Nucleus accumbens (tissue), 56 donors: Measurements from ENCODE around the gene CYP3A4.
"Not testable (repeated sequence)": the region's sequence is repeated elsewhere in the genome, so short reads cannot be mapped to it uniquely, and the experiment has no call there.

Source experiments
- DNase-seq, 56 donors: peaks; one replicate each; lab custom pipeline; 2025; lab: John Stamatoyannopoulos, UW

Gene CYP3A4

DNA sequence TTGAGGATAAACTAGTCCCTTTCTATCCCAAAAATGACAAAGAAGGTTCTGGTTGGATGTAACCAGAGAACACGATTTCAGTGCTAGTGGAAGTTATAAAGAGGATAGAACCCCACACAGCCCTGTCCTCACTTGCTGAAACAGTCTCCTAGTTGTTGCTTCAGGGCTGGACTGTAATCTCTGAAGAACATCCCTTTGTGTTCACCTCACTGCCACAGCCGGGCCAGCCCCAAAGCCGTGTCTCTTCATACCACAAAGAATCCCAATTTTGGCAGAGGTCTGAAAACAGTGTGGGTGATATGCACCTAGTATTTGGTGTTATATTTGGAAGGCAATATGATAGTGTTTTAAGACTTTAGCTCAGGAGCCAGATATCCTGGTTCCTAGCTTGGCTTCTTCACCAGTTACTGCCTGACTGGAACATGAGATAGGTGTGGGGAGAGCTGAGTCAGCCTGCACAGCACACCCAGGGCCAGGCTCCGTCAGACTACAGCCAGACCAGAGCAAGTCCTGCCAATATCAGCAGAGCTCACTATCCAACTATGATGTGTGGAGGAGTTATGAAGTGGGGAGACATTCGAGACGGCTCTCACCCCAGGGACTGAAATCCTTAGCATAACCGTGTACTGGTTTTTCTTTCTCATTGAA is 21.2 kb downstream of the CYP3A4 start:
- no peak for DNase-seq

DNA sequence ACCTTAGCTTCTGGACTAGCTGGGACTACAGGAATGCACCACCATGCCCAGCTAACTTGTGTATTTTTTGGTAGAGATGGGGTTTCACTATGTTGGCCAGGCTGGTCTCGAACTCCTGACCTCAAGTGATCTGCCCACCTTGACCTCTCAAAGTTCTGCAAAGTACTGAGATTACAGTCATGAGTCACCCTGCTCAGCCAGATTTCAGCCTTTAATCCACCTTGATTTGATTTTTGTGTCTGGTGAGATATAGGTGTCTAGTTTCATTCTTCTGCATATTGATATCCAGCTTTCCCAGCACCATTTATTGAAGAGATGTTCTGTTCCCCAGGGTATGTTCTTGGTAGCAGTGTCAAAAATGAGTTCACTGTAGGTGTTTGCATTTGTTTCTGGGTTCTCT is 28.9 kb downstream of the CYP3A4 start:
- DNase-seq, result no peak

DNA sequence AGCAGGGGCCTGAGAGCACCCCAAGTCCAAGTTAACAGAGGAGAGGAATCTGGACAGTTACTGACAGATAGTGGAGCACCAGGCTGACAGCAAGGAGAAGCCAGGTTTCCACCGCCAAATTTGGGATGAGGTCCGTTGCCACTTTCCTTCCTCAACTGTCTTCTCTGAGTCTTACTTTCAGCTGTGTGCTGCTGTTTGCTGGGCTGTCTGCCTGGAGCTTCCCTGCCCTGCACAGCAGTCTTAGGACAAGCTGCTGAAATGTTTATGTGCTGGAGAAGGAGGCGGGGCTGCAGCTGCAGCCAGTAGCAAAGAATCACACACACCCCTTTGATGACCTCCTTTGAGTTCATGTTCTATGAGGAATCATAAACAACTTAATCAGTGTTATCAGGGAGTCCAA is 31.6 kb downstream of the CYP3A4 start:
- no peak for DNase-seq

DNA sequence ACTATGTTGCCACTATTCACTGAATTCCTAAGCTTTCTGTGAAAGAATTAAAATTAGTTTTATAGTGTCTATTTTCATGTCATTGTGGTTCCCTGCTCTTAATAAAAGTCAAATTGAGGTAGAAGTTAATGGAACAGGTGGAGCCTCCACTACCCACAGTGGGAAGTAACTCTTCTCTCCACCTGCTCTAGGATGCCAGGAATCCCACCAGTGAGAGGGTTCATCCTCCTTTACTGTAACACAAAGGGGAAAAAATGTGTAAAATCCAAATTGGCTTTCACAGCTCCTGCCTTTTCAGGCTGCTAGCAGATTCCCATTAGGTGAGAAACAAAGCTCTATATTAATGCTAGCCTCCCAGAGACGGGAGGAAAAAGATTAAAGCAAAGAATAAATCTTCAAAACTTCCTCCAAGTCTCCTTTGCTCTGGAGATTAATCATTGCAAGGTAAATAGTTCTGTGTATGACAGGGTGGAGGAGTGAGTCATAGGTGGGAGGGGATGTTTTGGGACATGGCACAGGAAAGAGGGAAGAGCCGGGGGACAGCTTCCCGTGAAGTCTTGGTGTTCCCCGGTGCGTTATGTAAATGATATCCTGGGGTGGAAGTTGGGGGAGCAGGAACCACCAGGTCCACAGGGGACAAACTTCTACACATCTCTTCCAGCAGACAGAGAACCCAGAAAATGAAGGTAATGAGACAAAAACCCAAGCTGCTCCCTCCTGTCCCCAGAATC is 32.5 kb downstream of the CYP3A4 start:
- peak in 2 of 56 donors; percentile 1 to 5 for DNase-seq

DNA sequence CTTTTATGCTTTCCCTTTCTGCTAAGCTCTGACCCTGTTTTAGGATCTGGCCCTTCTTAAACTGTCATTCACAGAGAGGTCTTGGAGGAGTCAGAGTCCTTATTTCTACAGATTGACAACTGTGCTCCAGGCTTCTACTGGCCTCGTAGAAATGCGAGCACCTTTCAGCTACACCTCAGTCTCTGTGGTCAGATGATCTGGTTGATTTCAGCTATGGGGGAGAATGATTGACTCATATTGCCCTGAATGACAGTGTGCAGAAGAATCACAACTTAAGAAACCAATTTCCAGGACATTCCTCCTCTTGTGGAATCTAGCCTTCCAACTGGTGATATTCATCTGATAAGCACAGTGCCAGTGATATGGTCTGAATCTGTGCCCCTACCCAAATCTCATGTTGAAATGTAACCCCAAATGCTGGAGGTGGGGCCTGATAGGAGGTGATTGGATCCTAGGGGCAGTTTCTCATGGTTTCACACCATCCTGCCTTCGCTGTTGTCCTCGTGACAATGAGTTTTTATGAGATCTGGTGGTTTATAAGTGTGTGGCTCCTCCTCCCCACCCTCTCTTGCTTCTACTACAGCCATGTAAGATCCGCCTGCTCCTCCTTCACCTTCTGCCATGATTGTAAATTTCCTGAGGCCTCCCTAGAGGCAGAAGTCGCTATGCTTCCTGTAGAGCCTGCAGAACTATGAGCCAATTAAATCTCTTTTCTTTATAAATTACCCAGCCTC is 35.0 kb downstream of the CYP3A4 start:
- no peak for DNase-seq

DNA sequence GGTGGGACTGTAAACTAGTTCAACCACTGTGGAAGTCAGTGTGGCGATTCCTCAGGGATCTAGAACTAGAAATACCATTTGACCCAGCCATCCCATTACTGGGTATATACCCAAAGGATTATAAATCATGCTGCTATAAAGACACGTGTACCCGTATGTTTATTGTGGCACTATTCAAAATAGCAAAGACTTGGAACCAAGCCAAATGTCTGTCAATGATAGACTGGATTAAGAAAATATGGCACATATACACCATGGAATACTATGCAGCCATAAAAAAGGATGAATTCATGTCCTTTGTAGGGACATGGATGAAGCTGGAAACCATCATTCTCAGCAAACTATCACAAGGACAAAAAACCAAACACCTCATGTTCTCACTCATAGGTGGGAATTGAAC is 37.1 kb downstream of the CYP3A4 start:
- DNase-seq, result not testable (repeated sequence)

DNA sequence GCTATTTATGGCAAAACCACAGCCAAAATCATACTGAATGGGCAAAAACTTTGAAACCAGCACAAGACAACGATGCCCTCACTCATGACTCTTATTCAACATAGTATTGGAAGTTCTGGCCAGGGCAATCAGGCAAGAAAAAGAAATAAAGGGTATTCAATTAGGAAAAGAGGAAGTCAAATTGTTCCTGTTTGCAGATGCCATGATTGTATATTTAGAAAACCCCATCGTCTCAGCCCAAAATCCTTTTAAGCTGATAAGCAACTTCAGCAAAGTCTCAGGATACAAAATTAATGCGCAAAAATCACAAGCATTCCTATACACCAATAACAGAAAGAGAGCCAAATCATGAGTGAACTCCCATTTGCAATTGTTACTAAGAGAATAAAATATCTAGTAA is 38.6 kb downstream of the CYP3A4 start:
- not testable (repeated sequence) for DNase-seq

DNA sequence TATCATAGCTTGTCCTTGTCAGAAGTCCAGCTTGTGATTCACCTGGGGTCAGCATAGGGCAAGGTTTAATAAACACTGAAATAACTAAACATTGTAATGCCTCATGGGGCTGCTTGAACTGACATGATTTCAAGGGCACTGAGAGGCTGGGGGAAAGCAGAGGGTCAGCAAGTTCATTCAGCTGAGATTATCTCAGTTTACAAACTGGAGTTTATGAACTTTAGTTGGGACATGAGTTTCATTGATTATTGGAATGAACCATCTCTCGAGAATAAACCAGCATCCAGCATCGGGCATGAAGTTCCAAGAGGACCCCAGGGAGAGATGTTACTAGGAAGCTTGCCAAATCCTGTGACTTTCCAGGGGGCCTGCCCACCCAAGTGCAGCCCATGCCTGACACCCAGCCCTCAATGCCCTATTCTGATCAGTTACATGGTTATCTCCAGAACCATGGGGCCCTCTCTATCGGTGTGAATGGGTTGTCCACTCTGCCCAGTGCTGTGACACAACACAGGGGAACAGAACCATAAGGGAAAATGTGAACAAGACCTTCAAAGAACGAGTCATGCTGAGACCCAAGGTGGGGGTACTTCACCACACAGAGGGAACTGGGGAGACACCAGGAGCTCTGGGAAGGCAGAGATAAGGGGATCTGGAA is 41.1 kb downstream of the CYP3A4 start:
- DNase-seq, result no peak

DNA sequence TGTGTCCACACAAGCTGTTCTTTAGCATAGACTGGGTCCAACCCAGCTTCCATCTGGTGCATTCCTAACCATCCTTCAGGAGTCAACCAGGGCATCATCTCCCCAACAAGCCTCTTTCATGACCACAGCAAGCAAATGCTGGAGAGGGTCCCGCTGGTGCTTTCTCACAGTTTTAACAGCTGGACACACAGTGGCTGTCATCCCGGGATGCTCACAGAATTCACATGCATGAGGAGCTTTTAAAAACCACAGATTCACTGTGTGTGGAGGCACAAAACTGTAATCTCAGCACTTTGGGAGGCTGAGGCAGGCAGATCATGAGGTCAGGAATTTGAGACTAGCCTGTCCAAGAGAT is 42.6 kb downstream of the CYP3A4 start:
- DNase-seq, result no peak

DNA sequence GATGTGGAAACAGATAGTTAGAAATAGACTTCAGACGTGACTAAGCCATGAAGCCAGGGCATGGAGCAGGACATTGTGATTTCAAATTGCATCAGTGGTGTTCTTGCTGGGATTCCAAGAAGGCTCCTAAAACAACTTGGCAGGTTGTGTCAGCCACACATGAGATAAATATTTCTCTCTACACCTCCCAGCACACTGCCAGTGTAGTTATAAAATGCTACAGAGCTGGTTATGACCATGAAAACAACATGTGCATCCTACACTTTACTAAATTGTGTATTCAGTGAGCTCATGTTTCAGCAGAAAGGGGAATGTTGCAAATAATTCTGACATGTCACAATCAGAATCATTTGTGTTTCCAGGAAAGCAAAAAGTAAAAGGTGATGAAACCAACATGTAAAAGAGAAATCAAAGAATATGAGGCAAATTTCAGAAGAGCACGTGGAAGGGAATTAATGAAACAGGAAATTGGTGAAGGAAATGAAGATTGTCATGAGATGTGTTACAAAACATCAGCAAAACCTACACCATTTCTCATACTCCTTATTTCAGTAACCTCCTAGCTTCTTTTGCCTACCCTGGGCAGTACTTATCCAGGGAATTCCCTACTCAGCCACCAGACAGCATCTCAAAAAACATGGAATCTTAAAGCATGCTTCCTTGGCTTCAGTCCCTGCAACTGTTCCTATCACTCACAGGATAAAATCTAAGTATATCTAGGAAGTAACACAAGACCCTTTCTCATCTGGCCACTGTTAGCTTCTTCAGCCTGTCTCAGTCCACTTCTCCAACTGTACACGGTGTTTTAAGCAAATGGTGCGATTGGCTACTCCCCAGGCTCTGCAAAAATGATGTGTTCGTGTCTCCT is 43.2 kb downstream of the CYP3A4 start:
- DNase-seq, result no peak

DNA sequence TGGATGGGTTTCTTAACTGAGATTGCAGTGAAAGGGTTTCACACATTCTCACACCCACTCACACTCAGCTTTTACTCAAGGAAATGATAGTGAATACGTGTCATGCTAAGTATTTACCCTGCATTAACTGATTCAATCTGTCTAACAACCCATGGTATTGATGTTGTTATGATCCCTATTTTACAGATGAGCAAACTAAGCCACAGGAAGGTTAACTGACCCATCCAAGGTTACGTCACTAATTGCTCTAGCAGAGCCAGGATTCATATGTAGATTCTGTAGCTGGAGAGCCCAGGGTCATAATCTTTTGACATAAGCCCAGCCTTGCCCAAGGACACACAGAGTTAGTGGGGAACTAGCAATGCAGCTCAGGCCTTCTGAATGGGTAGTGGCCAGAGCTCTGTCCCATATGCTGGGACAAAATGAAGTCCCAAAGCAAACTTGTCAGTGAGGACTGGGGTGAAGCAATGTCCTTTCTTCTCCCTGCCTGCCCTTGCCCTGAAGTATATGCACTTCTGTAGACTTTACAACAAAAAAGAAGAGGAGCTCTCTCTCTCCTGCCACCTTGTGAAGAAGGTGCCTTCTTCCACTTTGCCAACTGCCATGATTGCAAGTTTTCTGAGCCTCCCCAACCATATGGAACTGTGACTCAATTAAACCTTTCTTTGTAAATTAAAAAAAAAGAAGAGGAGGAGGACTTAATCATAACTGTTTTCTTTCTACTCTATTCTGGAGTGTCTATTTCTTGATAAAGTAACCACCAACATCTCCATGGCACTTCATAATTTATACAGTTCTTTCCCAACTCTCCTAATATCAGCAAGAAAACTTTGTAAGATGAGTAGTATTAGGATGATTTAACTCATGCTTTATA is 44.0 kb downstream of the CYP3A4 start:
- no peak for DNase-seq

DNA sequence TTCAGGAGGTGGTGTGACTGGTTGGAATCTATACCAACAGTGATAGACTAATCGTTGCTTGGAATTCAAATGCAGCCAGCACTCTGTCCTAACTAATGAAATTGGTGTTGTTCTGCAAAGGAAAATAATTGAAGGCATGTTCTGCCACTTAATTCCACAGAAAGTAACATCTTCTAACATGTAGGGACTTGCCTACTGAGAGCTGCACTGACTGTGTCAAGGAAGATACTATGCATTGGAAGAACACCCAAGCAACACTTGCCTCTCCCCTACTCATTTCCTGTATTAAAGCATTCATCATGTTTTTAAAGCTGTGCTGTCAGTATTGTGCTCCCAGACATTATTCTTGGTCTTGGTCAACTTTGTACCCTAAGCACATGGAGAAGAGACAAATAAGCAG is 46.3 kb downstream of the CYP3A4 start:
- DNase-seq, result no peak

DNA sequence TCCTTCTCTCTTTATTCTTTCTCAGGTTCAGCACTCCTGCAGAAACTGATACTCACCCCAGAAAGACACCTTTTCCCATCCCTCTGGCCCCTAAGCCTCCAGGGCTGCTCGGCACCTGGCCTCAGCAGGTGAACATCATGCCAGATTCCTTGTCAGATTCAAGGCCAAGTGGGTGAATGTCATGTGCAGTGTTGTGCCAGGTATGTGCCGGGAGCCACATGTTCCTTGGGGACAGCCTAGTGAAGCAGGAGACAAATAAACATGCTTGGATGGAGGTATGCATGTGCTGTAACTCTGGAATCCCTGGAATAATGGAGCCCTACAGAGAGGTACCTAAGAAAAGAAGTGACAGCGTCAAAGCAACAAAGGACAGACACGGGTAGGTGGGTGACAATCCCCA is 47.3 kb downstream of the CYP3A4 start:
- DNase-seq, result not testable (repeated sequence)

DNA sequence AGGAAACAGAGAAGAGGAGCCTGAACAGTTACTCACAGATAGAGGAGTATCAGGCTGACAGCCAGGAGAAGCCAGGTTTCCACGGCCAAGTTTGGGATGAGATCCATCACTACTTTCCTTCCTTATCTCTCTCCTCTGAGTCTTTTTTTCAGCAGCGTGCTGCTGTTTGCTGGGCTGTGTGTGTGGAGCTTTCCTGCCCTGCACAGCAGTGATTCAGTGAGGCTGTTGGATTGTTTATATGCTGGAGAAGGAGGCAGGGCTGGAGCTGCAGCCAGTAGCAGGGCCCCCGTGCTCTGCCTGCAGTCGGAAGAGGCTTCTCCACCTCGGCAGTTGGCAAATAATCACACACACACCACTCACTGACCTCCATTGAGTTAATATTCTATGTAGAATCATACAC is 49.0 kb downstream of the CYP3A4 start, which contains the start of gene CYP3A7:
TSS of gene CYP3A7 (minus strand) at position 210 of the 400 bp plus-strand sequence. CDS start at position 107, 103 bp downstream.
- DNase-seq, result no peak

DNA sequence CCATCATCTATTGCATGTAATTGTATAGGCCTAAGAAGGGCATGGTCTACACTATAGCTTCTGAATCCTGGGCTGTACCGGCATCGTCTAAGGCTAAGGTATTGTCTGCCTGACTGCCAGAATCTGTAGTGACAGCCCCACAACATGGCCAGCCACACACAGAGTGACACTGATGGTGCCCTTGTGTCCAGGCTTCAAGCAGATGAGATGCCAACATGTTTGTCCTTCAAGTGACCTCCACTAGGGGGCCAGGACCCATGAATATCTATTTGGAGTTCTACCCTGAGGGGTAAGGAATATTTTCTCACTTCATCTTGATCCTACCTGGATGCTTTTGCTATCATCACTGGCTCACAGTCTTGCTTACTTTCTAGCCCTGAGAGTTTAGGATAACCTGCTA is 50.5 kb downstream of the CYP3A4 start:
- no peak for DNase-seq

DNA sequence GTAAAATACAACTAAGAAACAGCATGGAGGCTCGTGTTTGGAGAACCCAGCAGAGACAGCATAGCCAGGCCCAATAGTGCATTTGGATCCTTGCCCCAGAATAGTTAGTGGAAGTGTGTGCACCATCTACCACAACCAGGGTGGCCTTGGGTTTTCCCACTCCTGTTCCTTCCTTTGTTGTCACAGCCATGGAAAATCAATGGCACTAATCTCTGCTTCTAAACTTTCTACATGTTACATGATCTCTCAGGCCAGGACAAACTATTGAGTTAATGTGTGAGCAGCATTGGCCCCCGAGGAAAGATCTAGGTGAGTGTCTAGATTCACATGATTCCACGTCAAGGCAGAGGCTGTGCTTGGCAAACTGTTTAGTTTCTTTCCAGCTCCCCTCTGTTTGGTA is 51.0 kb downstream of the CYP3A4 start:
- no peak for DNase-seq

DNA sequence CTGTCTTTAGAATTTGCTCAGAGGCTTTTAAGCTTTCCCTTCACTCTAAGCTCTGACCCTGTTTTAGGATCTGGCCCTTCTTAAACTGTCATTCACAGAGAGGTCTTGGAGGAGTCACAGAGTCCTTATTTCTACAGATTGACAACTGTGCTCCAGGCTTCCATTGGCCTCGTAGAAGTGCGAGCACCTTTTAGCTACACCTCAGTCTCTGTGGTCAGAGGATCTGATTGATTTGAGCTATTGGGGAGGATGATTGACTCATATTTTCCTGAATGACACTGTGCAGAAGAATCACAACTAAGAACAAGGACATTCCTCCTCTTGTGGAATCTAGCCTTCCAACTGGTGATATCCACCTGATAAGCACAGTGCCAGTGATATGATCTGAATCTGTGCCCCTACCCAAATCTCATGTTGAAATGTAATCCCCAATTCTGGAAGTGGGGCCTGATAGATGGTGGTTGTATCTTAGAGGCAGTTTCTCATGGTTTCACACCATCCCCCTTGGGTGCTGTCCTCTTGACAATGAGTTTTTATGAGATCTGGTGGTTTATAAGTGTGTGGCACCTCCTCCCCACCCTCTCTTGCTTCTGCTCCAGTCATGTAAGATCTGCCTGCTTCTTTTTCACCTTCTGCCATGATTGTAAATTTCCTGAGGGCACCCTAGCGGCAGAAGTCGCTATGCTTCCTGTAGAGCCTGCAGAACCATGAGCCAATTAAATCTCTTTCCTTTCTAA is 52.2 kb downstream of the CYP3A4 start:
- no peak for DNase-seq

DNA sequence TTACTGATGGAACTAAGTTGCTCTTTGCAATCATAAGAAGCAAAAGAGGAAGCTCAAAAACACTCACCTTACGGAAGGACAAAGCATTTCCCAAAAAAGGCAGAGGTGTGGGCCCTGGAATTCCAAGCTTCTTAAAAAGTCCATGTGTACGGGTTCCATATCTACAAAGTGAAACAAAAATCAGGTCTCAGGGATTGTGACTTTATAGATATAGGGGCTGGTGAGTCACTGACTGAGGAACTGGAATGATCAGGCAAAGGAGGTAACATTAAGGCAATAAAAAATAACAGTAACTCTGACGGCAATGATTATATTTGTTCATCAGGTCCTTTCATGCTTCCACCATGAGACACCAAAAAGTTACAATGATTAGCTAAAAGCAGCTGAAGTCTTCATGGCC is 53.0 kb downstream of the CYP3A4 start:
- no peak for DNase-seq
